Breast epithelium (tissue), 4 donors: ENCODE measurements around the gene IRS1. TPM values are rescaled to one million over a fixed set of nuclear protein-coding genes. Genes with fewer than 3 reads are reported as not detected.

Experiments used
- DNase-seq, 2 donors: peaks; one replicate each; pipeline ENCODE4 v3.0.0-alpha.2; 2019; ENCODE audit warnings: low spot score in 2 of 2
- H3K27ac ChIP-seq, 2 donors: fragments of 200-600 bp; sonication (generic) in 1 of 2; one replicate each; pipeline ENCODE4 v1.5.1; 2016 to 2019; ENCODE audit warnings: mild to moderate bottlenecking in 1 of 2
- H3K27me3 ChIP-seq, 2 donors: fragments of 200-600 bp; sonication (generic) in 1 of 2; one replicate each; pipeline versions ENCODE4 v1.5.1 to v1.6.0; 2017 to 2019; ENCODE audit warnings: control low read depth in 1 of 2, mild to moderate bottlenecking in 1 of 2
- H3K36me3 ChIP-seq: fragments of 200-600 bp; one replicate; pipeline ENCODE4 v1.5.1; 2019
- H3K4me1 ChIP-seq, 2 donors: fragments of 200-600 bp; sonication (generic); one replicate each; pipeline ENCODE4 v1.5.1; 2016 to 2019; ENCODE audit warnings: control low read depth in 1 of 2
- H3K4me3 ChIP-seq, 3 donors: fragments of 200-600 bp; sonication (generic); 1 replicate in 2 of 3; 2 replicates in 1 of 3; pipeline ENCODE4 v1.5.1; 2016 to 2019; ENCODE audit warnings: mild to moderate bottlenecking in 3 of 3, moderate library complexity in 2 of 3
- H3K9me3 ChIP-seq, 2 donors: fragments of 200-600 bp; sonication (generic) in 1 of 2; one replicate each; pipeline ENCODE4 v1.5.1; 2016 to 2019; ENCODE audit warnings: control low read depth in 1 of 2
- CTCF ChIP-seq, 3 donors: fragments of 450-650 bp; IDR thresholded peaks; one replicate each; pipeline ENCODE4 v1.5.1; 2016 to 2017; ENCODE audit warnings: antibody characterized with exemption in 3 of 3, mild to moderate bottlenecking in 3 of 3, moderate library complexity in 3 of 3
- POLR2A ChIP-seq: fragments of 450-650 bp; IDR thresholded peaks from one replicate; pipeline ENCODE4 v1.6.1; 2016; ENCODE audit warnings: antibody characterized with exemption, mild to moderate bottlenecking, moderate library complexity
- POLR2AphosphoS5 ChIP-seq, 3 donors: sonication (generic); formaldehyde crosslinking; IDR thresholded peaks; one replicate each; pipeline ENCODE4 v1.6.1; 2017; ENCODE audit warnings: antibody characterized with exemption in 3 of 3
- intact Hi-C: fragments of 100-400 bp; cut with DNase I; formaldehyde crosslinking; loops from one replicate; pipeline ENCODE4 v1.15.1; 2023; ENCODE audit warnings: low total_unique reads
- total RNA-seq, 3 donors: library from RNA; depleted of rRNA; stranded (reverse); fragments of >200 nt; gene quantifications; one replicate each; pipeline ENCODE4 v1.1.0, GENCODE V29; 2016

Gene IRS1
- total RNA-seq, 3 donors from 2014 or later: 18.4 to 48.3 (median 22.3) TPM

- H3K27me3 ChIP-seq: no peaks in the 10 kb centered on the region
- no peaks in the 10 kb centered on the region for H3K36me3 ChIP-seq
- no peak overlapping the region for H3K27ac ChIP-seq
- peaks cover 0 to 4% of the 10 kb centered on the region in 2 donors for H3K4me1 ChIP-seq
- no peaks in the 10 kb centered on the region for H3K9me3 ChIP-seq
- TF ChIP-seq POLR2A: no peak
- TF ChIP-seq CTCF (IDR thresholded peaks at IDR 0.05): no peak
- TF ChIP-seq POLR2AphosphoS5 (IDR thresholded peaks at IDR 0.05): no peak
- DNase-seq: no peak
- no peak overlapping the region for H3K4me3 ChIP-seq
- intact Hi-C loops: no loop called here
Measured at GRCh38 chr2:226832061-226832460, 32.4 kb upstream of the IRS1 start.

GRCh38 chr2:226831266-226831665 lies 31.6 kb upstream of the IRS1 start:
- Histone ChIP-seq H3K9me3 (no peaks in the 10 kb centered on the region), H3K36me3 (no peaks in the 10 kb centered on the region), H3K27me3 (no peaks in the 10 kb centered on the region), H3K4me3 (no peak overlapping the region), H3K27ac (no peak overlapping the region), H3K4me1 (no peaks in the 10 kb centered on the region)
- no peak for TF ChIP-seq POLR2AphosphoS5 (IDR thresholded peaks at IDR 0.05)
- no peak for TF ChIP-seq POLR2A
- TF ChIP-seq CTCF (IDR thresholded peaks at IDR 0.05): no peak
- no peak for DNase-seq
- intact Hi-C loops: no loop called here

GRCh38 chr2:226829721-226830631 lies 30.4 kb upstream of the IRS1 start:
- Histone ChIP-seq H3K4me3 (no peak overlapping the region), H3K27me3 (no peaks in the 10 kb centered on the region), H3K9me3 (no peaks in the 10 kb centered on the region), H3K36me3 (no peaks in the 10 kb centered on the region), H3K27ac (no peak overlapping the region), H3K4me1 (no peaks in the 10 kb centered on the region)
- TF ChIP-seq POLR2AphosphoS5 (IDR thresholded peaks at IDR 0.05) (no peak), CTCF (IDR thresholded peaks at IDR 0.05) (no peak), POLR2A (no peak)
- intact Hi-C loops: no loop called here
- DNase-seq: no peak

- no peaks in the 10 kb centered on the region for H3K4me1 ChIP-seq
- no peak overlapping the region for H3K4me3 ChIP-seq
- no peak for DNase-seq
- H3K27ac ChIP-seq: no peak overlapping the region
- H3K36me3 ChIP-seq: no peaks in the 10 kb centered on the region
- no peaks in the 10 kb centered on the region for H3K9me3 ChIP-seq
- no peaks in the 10 kb centered on the region for H3K27me3 ChIP-seq
- intact Hi-C loops: no loop called here
- TF ChIP-seq CTCF (IDR thresholded peaks at IDR 0.05) (no peak), POLR2AphosphoS5 (IDR thresholded peaks at IDR 0.05) (no peak), POLR2A (no peak)
Measured at GRCh38 chr2:226828191-226828590, 28.6 kb upstream of the IRS1 start.

- Histone ChIP-seq H3K4me3 (no peak overlapping the region), H3K4me1 (no peaks in the 10 kb centered on the region), H3K36me3 (no peaks in the 10 kb centered on the region), H3K9me3 (no peaks in the 10 kb centered on the region), H3K27ac (no peak overlapping the region), H3K27me3 (no peaks in the 10 kb centered on the region)
- intact Hi-C loops: no loop called here
- no peak for DNase-seq
- TF ChIP-seq POLR2A (no peak), CTCF (IDR thresholded peaks at IDR 0.05) (no peak)
Measured at GRCh38 chr2:226825056-226825455, 25.4 kb upstream of the IRS1 start.
